GM20000 (cell line): Measurements from ENCODE around the gene STARD7.

Experiments used
- DNase-seq: peaks from one replicate; pipeline ENCODE4 v3.0.0; 2012; ENCODE audit warnings: low spot score
- CTCF ChIP-seq: IDR thresholded peaks from 2 replicates; pipeline ENCODE4 v1.5.1; 2012; ENCODE audit warnings: mild to moderate bottlenecking, control low read depth; ENCODE audit errors: extremely low read depth, missing control alignments

The STARD7 gene

DNA sequence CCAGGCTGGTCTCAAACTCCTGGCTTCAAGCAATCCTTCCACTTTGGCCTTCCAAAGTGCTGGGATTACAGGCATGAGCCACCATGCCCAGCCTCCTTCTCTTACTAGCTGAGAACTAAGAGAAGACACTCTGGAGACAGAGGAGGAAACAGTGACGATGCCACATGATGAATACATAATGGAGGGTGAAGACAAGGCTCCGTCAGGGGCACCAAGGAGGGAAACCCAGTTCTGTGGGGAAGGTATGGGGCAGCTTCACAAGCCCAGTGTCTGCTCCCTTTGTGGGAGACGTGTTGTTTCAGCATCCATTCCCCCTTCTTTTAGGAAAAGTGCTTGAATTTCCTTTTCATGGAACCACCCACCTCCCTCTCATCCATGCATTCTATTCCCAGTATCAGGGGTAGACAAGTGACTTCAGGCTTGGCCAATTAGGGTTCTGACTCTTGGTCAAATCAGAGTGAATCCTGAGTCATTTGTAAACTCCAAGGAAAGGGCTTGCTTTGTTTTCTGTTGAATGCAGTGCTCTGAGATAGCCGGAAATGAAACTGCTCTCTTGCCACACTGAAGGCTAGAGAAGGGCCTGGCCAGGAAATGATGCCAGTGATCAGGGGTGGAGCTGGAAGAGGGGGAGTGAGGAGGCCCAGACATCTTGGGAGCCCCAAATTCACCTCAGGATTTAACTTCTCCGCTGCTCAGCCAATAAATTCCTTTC is 33.4 kb upstream of the STARD7 start:
- peak; percentile 68 for DNase-seq
- TF ChIP-seq CTCF = no peak

DNA sequence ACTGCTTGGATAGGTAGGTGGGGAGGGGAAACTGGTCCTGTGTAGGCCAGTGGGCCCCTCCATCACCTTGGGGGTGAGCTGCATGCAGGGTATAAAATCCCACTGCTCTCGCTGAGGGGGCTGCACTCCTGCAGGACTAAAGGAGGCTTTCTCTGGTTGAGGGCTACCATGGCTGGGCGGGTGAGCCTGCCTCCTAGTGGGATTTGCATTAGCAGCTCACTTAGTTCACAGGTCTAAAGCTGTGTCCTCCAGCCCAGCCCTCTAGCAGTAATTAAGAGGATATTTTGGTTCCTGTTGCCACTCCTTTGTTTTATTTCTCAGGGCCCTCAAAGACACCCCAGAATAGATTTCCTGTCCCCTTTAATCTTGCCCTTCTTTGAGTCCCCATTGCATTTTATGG is 32.6 kb upstream of the STARD7 start:
- TF ChIP-seq CTCF = no peak
- no peak for DNase-seq

- TF ChIP-seq CTCF = no peak
- no peak for DNase-seq
Observed at GRCh38 chr2:96240341-96241038, 31.9 kb upstream of the STARD7 start.

- DNase-seq = no peak
- TF ChIP-seq CTCF = no peak
Observed at GRCh38 chr2:96239745-96240264, 31.2 kb upstream of the STARD7 start.

GRCh38 chr2:96239091-96239490 is 30.5 kb upstream of the STARD7 start:
- no peak for DNase-seq
- no peak for TF ChIP-seq CTCF

GRCh38 chr2:96238266-96238665 is 29.6 kb upstream of the STARD7 start:
- no peak for TF ChIP-seq CTCF
- no peak for DNase-seq

- no peak for TF ChIP-seq CTCF
- DNase-seq = no peak
Observed at GRCh38 chr2:96236882-96237281, 28.3 kb upstream of the STARD7 start.
